ENCODE data around the gene PDE12.

Gene PDE12, protein sequence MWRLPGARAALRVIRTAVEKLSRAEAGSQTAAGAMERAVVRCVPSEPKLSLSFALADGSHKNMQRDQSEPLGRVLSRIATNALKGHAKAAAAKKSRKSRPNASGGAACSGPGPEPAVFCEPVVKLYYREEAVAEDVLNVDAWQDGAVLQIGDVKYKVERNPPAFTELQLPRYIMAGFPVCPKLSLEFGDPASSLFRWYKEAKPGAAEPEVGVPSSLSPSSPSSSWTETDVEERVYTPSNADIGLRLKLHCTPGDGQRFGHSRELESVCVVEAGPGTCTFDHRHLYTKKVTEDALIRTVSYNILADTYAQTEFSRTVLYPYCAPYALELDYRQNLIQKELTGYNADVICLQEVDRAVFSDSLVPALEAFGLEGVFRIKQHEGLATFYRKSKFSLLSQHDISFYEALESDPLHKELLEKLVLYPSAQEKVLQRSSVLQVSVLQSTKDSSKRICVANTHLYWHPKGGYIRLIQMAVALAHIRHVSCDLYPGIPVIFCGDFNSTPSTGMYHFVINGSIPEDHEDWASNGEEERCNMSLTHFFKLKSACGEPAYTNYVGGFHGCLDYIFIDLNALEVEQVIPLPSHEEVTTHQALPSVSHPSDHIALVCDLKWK

DNA sequence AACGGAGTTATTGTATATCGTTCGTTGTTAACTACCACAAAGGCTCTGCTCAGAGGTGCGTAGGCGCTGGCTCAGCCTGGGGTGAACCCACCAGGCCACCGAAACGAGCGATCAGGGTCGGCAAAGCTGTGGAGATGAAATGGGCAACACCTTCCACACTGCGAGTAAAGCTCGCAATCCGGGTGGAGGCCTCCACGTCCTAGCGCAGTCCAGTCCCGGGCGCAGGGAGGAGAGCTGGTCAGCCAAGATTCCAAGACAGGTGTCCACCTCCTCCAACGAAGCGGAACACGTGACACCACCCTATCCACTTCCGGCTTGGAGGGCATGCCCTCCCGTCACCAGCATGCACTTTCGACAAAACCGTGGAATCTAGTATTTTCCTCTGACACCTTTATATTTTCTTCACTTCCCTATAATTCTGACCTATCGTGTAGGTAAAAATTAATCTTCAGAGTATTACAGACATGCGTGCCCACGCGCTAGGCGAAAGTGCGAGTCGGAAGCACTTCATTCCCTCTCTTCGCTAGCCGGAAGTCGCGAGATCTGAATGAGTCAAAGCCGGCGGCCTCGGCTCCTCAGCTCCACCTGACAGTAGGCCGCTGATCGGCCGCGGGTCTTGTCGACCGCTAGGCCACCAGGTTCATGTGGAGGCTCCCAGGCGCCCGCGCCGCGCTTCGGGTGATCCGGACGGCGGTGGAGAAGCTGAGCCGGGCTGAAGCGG, at the start of gene PDE12:
Gene PDE12, plus strand, starts transcription at position 537 of the 721 bp plus-strand sequence. Its CDS starts 106 bp downstream, at position 643.
- peak; percentile 56 to 70 for DNase-seq (ENCODE audit: low read depth in 2 of 2)

DNA sequence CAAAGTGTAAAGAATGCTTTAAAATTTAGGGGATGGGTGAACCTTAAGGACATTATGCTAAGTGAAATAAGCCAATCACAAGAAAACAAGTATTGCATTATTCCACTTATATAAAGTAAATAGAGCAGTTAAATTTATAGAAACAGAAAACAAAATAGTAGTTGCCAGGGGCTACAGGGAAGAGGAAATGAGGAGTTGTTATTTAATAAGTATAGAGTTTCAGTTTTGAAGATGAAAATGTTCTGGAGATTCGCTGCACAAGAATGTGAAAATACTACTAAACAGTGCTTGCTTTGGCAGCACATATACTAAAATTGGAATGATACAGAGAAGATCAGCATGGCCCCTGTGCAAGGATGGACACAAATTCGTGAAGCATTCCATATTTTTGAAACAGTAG, 43.9 kb upstream of the PDE12 start:
- DNase-seq (ENCODE audit: low read depth in 2 of 2) = no peak

DNA sequence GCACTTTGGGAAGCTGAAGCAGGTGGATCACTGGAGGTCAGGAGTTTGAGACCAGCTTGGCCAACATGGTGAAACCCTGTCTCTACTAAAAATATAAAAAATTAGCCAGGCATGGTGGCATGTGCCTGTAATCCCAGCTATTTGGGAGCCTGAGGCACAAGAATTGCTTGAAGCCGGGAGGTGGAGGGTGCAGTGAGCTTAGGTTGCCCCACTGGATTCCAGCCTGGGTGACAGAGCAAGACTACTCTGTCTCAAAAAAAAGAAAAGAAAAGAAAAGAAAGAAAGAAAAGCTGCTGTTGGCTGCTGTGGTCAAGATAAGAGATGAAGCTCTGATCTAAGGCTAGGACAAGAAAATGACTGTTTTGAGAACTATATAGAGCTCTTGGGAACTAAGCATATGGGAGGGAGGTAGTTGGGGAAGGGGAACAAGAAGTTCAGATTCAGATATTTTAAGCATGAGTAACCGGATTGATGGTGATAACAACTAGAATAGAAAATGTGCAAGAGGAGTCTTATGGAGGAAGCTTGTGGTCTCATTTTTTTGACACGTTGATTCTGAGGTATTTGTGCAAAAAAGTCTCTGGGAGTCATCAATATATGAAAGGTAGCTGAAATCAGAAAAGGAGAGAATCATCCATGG, 37.7 kb upstream of the PDE12 start:
- no peak for DNase-seq (ENCODE audit: low read depth in 2 of 2)

DNA sequence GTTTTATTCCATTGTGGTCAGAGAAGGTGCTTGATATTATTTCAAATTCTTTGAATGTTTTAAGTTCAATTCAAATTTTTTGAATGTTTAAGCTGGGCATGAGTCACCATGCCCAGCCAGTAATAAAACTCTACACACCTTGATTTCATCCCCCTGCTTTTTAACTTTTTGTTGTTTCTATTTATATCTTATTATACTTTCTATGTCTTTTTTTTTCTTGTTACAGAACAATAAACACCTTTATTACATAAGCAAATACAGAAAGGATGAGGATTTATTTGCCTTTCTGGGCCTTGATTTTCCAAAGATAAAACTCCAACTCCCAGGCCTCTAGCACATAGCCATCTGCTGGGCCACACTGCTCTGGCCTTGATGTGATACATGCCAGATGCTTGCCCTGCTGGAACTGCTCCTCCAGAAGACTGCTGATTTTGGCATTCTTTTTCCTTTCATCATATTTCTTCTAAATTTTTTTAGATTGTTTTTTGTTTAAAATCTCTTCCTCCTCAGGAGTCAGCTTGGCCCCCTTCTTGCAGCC, 25.9 kb upstream of the PDE12 start:
- DNase-seq (ENCODE audit: low read depth in 2 of 2) = no peak

DNA sequence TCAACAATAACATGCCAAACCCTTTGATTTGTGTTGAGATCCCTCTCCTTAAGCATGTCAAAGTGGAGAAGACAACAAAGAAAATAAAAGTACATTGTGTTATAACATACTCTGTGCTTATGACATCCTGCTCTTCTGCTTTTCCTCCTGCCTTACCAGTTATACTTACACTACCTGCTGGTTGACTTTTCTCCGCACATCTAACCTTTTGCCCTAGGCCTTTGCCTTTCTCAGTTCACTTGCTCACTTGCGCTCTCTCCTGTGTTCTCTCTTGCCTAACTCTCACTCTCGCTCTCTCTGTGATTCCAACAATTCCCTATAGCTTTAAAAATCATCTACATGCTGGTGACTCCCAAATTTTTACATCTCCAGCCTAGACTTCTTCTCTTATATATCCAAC, 17.6 kb upstream of the PDE12 start:
- DNase-seq (ENCODE audit: low read depth in 2 of 2) = no peak

DNA sequence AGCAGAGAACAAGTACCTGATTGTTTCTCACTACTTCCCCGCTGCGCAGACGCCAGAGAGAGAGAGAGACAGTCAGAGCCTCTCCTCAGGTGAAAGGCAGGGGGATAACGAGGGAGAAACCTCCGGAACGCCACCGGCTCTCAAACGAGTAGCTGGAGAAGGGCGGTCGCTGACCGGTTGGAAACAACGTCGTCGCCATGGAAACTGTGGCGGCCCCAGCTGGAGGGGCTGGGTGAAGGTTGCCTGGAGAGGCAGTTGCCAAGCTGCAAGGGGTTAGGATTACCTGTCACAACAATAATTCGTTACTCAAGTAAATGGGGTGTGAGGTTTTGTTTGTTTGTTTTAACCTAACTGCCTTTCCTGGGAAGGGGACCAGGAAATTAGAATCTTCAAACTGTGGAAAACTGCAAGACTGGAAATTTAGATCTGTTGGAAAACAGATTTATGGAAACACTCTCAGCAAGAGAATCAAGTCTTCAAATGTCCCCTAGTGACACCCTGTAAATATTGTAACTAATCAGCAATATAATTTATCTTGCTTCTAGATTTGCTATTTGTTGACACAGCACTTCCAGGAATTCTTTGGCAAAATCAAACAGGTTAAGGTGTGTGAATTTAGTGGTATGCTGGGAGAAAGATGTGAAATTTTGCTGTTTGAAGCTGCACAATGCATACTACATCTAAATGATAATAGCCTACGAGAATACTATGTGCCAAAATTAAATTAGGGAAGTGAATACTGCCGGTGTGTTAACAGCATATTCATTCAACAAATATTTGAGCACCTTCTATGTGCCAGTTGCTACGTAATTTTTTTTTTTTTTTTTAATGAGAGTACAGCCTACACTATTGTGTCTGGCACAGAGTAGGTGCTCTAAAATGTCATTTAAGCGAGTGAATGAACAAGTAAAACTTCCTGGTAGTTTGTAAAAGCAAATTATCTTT, 11.6 kb upstream of the PDE12 start, which contains the start of gene DNAH12:
Gene DNAH12, minus strand, starts transcription at position 164 of the 945 bp plus-strand sequence. CDS start 1,474 bp downstream, outside the sequence.
- DNase-seq (ENCODE audit: low read depth in 2 of 2) = no peak

DNA sequence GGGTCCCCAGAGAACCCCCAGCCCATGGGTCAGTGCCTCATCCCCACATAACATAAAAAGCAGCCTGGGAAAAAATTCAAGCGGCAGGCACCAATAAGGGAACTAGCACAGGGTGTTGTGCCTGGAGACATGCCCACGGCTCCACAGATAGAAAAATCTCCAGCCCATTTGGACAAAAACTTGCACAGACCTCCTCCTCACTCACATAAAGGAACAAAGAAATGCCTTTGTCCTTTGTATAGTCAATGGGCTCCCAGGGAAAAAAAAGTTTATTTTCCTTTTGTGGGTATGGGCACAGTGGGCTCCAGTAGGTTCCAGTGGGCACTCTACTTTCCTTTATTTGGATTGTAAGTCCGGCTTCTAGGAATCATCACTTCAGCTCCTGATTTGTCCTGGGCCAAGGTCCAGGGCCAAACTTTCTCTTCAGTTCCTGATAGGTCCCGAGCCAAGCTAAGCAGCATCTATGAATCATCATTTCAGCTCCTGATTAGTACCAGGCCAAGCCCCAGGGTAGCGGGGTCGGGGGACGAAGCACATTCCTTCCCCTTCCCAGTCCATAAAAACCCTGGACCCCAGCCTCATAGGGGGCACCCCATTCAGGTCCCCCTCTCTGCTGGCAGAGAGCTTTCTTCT, 10.3 kb upstream of the PDE12 start:
- DNase-seq (ENCODE audit: low read depth in 2 of 2) = no peak

DNA sequence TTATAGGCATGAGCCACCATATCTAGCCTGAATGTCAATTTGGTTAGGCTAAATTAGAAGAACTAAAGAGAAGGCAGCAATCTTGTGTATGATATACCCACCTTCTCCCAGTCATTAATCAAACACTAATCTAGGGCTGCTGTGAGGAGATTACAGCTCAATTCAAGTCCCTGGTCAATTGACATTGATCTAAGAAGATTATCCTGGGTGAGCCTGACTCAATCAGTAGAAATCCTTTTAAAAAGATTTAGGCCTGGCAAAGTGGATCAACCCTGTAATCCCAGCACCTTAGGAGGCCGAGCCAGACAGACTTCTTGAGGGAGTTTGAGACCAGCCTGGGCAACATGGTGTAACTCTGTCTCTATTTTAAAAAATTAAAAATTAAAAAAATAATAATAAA, 9.5 kb upstream of the PDE12 start:
- no peak for DNase-seq (ENCODE audit: low read depth in 2 of 2)

DNA sequence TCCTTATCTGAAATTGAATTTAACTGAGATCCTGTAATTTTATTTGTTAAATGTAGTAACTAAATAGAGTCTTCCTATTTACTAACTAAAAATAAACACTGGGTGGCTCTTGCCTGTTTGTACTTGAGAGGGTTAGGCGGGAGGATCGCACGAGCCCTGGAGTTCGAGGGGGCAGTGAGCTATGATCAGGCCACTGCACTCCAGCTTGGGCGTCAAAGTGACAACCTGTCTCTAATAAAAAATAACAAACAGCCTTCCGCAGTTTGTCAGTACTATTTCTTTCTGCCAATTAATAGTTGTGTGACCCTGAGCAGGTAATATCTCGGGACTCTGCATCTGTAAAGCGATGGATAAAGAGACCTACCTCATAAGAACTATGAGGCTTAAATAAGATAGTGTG, 768 bp upstream of the PDE12 start:
- no peak for DNase-seq (ENCODE audit: low read depth in 2 of 2)

DNA sequence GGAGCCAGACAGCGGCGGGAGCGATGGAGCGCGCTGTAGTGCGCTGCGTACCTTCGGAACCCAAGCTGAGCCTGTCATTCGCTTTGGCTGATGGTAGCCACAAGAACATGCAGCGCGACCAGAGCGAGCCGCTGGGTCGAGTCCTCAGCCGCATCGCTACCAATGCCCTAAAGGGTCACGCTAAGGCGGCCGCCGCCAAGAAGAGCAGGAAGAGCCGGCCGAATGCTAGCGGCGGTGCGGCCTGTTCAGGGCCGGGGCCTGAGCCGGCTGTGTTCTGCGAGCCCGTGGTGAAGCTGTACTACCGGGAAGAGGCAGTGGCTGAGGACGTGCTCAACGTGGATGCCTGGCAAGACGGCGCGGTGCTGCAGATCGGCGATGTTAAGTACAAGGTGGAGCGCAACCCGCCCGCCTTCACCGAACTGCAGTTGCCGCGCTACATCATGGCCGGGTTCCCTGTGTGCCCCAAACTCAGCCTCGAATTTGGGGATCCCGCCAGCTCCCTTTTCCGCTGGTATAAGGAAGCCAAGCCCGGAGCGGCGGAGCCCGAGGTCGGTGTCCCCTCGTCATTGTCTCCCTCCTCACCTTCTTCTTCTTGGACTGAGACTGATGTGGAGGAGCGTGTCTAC, 498 bp downstream of the PDE12 start:
- no peak for DNase-seq (ENCODE audit: low read depth in 2 of 2)

DNA sequence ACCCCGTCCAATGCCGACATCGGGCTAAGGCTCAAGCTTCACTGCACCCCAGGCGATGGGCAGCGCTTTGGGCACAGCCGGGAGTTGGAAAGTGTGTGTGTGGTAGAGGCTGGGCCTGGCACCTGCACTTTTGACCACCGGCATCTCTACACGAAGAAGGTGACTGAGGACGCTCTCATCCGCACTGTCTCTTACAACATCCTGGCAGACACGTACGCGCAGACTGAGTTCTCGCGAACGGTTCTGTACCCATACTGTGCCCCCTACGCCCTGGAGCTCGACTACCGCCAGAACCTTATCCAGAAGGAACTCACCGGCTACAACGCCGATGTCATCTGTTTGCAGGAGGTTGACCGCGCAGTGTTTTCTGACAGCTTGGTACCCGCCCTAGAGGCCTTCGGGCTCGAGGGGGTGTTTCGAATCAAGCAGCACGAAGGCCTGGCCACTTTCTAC, 1.0 kb downstream of the PDE12 start:
- no peak for DNase-seq (ENCODE audit: low read depth in 2 of 2)

DNA sequence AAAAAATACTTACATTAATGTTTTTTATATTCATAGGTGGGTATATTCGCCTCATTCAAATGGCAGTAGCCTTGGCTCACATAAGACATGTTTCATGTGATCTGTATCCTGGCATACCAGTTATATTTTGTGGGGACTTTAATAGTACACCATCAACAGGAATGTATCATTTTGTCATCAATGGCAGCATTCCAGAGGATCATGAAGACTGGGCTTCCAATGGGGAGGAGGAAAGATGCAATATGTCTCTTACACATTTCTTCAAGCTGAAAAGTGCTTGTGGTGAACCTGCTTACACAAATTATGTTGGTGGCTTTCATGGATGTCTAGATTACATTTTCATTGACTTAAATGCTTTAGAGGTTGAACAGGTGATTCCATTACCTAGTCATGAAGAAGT, 3.5 kb downstream of the PDE12 start:
- DNase-seq (ENCODE audit: low read depth in 2 of 2) = no peak

DNA sequence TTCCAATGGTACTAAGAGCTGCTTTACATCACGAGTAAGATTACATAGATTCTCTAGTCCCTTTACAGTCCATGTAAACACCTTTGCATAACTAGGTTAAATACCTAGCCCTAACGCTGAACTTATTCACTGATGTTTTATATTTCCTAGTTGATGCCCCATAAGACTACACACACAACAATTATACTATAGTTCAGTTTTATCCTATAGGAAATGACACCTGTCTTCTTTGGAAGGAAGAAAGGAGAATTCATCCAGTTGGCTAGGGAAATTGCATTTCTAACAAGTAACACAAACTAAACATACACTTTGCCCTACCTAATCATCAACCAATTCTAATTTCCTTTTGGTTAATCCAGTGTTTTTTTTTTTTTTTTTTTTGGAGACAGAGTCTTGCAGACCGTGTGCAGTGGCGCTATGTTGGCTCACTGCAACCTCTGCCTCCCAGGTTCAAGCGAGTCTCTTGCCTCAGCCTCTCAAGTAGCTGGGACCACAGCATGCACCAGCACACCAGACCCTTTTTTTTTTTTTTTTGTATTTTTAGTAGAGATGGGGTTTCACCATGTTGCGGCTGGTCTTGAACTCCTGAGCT, 13.9 kb downstream of the PDE12 start:
- no peak for DNase-seq (ENCODE audit: low read depth in 2 of 2)

DNA sequence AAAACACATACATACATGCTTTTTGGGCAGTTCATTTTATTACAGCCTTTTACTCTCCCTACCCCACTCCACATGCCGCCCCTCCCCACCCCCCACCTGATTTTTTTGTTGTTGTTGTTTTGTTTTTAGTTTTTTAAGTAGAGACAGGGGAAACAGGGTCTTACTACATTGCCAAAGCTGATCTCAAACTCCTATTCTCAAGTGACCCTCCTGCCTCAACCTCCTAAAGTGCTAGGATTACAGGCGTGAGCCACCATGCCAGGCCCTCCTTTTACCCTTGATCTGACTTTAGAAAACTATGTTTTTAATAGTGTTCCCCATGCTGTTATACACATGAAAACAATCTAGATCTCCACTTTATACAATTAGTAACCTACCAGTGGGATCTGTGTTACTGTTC, 14.8 kb downstream of the PDE12 start:
- DNase-seq (ENCODE audit: low read depth in 2 of 2) = no peak

DNA sequence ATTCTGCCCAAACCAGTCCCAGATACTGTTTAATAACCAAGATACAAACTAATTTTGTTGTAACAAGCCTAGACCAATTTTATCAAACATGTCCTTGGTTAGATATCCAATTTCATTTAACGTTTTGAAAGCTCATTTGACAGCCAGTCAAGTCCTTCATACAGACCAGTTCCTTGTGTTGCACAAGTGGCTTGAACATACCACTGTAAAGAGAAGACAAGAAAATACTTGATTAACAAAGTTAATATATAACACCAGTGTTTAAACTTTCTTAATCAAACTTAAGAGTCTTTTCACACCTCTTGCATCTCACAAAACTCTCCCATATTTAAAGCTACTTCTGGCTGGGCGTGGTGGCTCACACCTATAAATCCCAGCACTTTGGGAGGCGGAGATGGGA, 16.0 kb downstream of the PDE12 start:
- no peak for DNase-seq (ENCODE audit: low read depth in 2 of 2)

DNA sequence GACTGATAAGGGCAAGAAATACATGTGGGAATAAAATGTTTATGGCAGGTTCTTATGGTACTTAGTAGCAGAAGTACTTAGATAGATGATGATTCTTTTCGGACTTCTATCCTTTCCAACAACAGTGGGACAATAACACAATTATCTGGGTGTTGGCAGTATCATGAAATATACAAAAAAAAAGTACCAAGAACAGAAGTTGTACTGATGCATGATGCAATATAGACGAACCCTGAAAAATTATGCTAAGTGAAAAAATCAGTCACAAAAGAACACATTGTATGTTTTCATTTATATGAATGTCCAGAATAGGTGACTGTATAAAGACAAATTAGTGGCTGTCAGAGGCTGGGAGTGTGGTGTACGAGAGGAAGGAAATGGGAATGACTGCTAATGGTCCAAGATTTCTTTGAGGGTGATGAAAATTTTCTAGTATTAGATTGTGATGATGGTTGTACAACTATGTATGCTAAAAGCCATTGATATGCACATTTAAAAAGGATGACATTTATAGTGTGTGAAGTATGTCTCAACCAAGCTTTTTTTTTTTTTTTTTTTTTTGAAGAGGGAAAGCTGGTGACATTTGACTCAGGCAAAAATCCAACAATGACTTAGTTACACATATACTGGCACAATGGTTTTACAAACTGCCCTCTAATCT, 20.0 kb downstream of the PDE12 start:
- DNase-seq (ENCODE audit: low read depth in 2 of 2) = no peak

DNA sequence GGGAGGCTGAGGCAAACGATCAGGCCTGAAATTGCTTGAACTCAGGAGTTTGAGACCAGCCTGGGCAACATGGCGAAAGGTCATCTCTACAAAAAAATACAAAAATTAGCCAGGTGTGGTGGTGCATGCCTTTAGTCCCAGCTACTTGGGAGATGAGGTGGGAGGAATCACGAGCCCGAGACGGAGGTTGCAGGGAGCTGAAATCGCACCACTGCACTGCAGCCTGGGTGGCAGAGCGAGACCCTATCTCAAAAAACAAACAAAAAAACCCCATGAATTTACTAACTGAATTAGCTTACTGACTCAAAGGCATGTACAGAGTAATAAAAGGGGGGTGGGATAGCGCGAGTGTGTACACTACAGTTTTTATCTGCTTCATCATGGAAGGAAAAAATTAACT, 21.7 kb downstream of the PDE12 start:
- DNase-seq (ENCODE audit: low read depth in 2 of 2) = no peak

DNA sequence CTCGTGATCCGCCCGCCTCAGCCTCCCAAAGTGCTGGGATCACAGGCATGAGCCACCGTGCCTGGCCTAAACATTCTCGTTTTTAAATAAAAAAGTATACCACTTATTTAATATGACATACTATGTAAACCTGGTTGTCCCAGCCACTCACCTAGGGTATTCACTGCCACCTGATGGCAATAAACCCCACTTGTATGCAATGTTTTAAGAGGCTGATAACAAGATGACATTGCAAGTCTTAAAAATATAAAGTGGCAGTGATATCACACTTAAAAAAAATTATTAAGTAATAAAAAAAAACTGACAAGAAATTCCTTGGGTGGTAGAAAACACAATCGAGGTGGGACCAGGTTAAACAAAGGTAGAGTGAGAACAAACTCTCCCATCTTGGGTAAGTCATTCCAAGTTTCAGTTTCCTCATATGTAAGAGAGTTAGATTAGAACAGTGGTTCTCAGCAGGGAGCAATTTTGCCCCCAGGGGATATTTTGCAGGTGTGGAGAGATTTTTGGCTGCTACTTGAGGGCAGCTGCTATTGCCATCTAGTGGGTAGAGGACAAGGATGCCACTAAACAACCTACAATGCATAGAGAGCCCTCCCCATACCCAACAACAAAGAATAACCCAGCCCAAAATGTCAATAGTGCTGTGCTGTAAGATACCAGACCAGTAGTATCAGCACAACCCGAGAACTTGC, 26.5 kb downstream of the PDE12 start:
- no peak for DNase-seq (ENCODE audit: low read depth in 2 of 2)
